Mammary epithelial cell (primary cell): ENCODE measurements around the gene PEMT.

Experiments used
- CTCF ChIP-seq, 2 donors: IDR thresholded peaks in 1 of 2; conservative IDR thresholded peaks in 1 of 2; 2 replicates each; pipeline ENCODE4 v1.5.1; 2011 to 2012; ENCODE audit warnings: inconsistent platforms in 2 of 2, low read length in 2 of 2, mild to moderate bottlenecking in 2 of 2, control low read depth in 1 of 2, low read depth in 1 of 2; ENCODE audit not compliant: insufficient read depth in 1 of 2; ENCODE audit errors: extremely low read depth in 1 of 2
- EZH2 ChIP-seq: IDR thresholded peaks from 2 replicates; pipeline ENCODE4 v1.6.1; 2012; ENCODE audit warnings: low read length, inconsistent platforms, borderline replicate concordance

- TF ChIP-seq EZH2 (no peak), CTCF (conservative IDR thresholded peaks at IDR 0.05 in 1 of 2, IDR thresholded peaks at IDR 0.05 in 1 of 2; ENCODE audit: extremely low read depth in 1 of 2, insufficient read depth in 1 of 2, low read depth in 1 of 2, low read length in 2 of 2) (no peak)
Measured at GRCh38 chr17:17526369-17526768, 65.1 kb downstream of the PEMT start.
